GM12891 (cell line): ENCODE results near the gene TLE1.

ENCODE experiments used
- POLR2A ChIP-seq: IDR thresholded peaks from 2 replicates; pipeline ENCODE4 v1.6.1; 2011; ENCODE audit warnings: low read depth, low read length, control low read depth
- TAF1 ChIP-seq: IDR thresholded peaks from 2 replicates; pipeline ENCODE4 v1.6.1; 2011; ENCODE audit warnings: low read depth, low read length, control low read depth

DNA sequence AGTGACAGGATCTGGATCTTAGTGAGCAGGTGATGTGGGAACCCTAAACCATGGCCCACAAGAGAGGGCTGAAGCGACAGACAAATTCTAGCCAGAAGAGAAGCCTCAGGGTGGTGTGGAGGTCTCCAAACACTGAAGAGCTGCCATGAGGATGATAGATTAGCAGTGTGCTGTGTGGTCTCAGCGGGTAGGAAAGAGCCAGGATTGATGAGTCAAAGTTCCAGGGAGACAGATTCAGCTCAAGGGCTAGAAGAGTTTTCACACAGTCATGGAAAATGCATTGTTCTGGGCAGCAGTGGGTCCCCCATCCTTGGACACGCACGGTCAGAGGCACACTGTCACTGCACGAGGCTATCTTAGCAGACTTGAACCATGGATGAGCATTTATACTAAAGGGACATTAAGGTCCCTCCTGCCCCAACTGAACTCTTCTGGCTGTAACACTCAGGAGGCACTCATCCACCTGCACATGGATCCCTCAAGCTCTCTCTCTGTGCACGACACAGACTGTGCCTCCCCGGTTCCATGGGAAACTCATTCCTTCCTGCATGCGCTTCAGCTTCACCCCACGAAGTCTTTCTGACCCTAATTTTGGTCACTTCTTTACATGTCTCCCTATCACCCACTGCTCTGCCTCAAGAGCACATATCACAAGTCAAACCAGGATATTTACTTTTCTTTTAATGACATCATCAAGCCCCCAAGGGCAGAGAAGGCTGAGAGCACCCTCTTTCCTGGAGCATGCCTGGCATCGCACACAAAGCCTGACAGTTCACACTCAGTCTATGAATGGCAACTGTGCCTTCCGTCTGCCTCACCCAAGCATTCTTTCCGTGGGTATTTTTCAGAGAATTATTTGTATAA lies 84.8 kb downstream of the TLE1 start:
- TF ChIP-seq TAF1 (no peak), POLR2A (no peak)
